Right cardiac atrium (tissue), 5 donors: ENCODE results near the gene FOXD2. TPM values are rescaled to one million over a fixed set of nuclear protein-coding genes. Genes with fewer than 3 reads are reported as not detected.

Experiments
- ATAC-seq, 2 donors: fragments of 200-7000 bp; cut with Tn5 transposase; one replicate each; pipeline versions ENCODE4 v1.8.0 to v1.9.1; 2020; ENCODE audit warnings: moderate library complexity in 2 of 2, mild to moderate bottlenecking in 1 of 2
- DNase-seq, 3 donors: peaks; one replicate each; pipeline ENCODE4 v3.0.0-alpha.2; 2020
- H3K27ac ChIP-seq: one replicate; pipeline ENCODE4 v1.5.1; 2013; ENCODE audit warnings: mild to moderate bottlenecking, low read length, control low read depth, moderate library complexity
- H3K27me3 ChIP-seq: one replicate; pipeline ENCODE4 v1.6.1; 2013; ENCODE audit not compliant: control insufficient read depth, insufficient read depth
- H3K4me1 ChIP-seq: one replicate; pipeline ENCODE4 v1.6.1; 2013; ENCODE audit warnings: low read length; ENCODE audit not compliant: control insufficient read depth, insufficient read depth
- H3K4me3 ChIP-seq: one replicate; pipeline ENCODE4 v1.5.1; 2013; ENCODE audit warnings: low read length, control low read depth
- H3K9me3 ChIP-seq: one replicate; pipeline ENCODE4 v1.6.1; 2013; ENCODE audit warnings: low read length; ENCODE audit not compliant: control insufficient read depth
- WGBS: extraction: QIAGEN DNeasy Blood & Tissue Kit; methylation state at CpG from one replicate; pipeline ENCODE4 v1.1.7; 2013; 5-methylcytosine and 5-hydroxymethylcytosine counted together
- intact Hi-C, 4 donors: fragments of 100-400 bp; cut with DNase I; formaldehyde crosslinking; loops; one replicate each; pipeline versions ENCODE4 v1.11.0 to v1.14.0; 2022 to 2023
- polyA plus RNA-seq: library from polyadenylated mRNA; stranded (reverse); fragments of 200-250 nt; gene quantifications from one replicate; pipeline ENCODE4 v1.2.3, GENCODE V29; 2013
- total RNA-seq, 4 donors: library from RNA; stranded (reverse); fragmentation: NEBNext Ultra II Directional; extraction: Animal tissue kit (Norgen Biotek cat#: 25700); gene quantifications; one replicate each; pipeline ENCODE4 v1.2.1, GENCODE V29; 2021
- donor health status: healthy with polysubstance abuse.
- donor health status: DM: no; HTN: yes; CAD: no.
- donor health status: DM: no; HTN: no; CAD: no.
- donor health status: DM: no; HTN: yes; CAD: no; lungs with severe emphysema.
- donor health status: DM: yes; HTN: yes; CAD: no.

FOXD2 gene
- total and polyA plus RNA-seq, 5 donors: 0.05 to 0.08 (median 0.06) TPM; not detected in 2

- Histone ChIP-seq H3K27me3 (no peaks in the 10 kb centered on the region), H3K9me3 (no peaks in the 10 kb centered on the region), H3K4me3 (no peak overlapping the region), H3K4me1 (peaks cover 2% of the 10 kb centered on the region), H3K27ac (no peak overlapping the region)
- DNase-seq (no peak), ATAC-seq (no peak)
- WGBS: 27% methylated on average over 39 of the region's 39 CpGs
- intact Hi-C loops: no loop called here
Measured at GRCh38 chr1:47417170-47418044, 20.4 kb upstream of the FOXD2 start.

- H3K27me3 ChIP-seq: no peaks in the 10 kb centered on the region
- intact Hi-C loops: no loop called here
- no peaks in the 10 kb centered on the region for H3K9me3 ChIP-seq
- DNase-seq (no peak), ATAC-seq (no peak)
- no peak overlapping the region for H3K27ac ChIP-seq
- H3K4me3 ChIP-seq: no peak overlapping the region
- peaks cover 2% of the 10 kb centered on the region for H3K4me1 ChIP-seq
- 75% methylated on average over 2 of the region's 2 CpGs for WGBS
Measured at GRCh38 chr1:47418122-47418521, 19.7 kb upstream of the FOXD2 start.

GRCh38 chr1:47418681-47419325, 19.0 kb upstream of the FOXD2 start:
- DNase-seq (no peak), ATAC-seq (no peak)
- Histone ChIP-seq H3K4me1 (peaks cover 2% of the 10 kb centered on the region), H3K9me3 (no peaks in the 10 kb centered on the region), H3K27me3 (no peaks in the 10 kb centered on the region), H3K4me3 (no peak overlapping the region), H3K27ac (no peak overlapping the region)
- 89% methylated on average over 6 of the region's 6 CpGs for WGBS
- intact Hi-C loops: no loop called here

GRCh38 chr1:47420547-47420946, 17.3 kb upstream of the FOXD2 start:
- ATAC-seq: no peak
- intact Hi-C loops: loop anchor here in 2 of 4 donors (10.0 kb wide), 1 partner anchor 236 kb away; no protein-coding TSS in a partner anchor

GRCh38 chr1:47423872-47424271, 14.0 kb upstream of the FOXD2 start:
- no peaks in the 10 kb centered on the region for H3K4me1 ChIP-seq
- H3K27ac ChIP-seq: no peak overlapping the region
- no peak overlapping the region for H3K4me3 ChIP-seq
- no peaks in the 10 kb centered on the region for H3K27me3 ChIP-seq
- ATAC-seq (no peak), DNase-seq (no peak)
- no peaks in the 10 kb centered on the region for H3K9me3 ChIP-seq
- intact Hi-C loops: loop anchor here in 2 of 4 donors (10.0 kb wide), 1 partner anchor 239 kb away; no protein-coding TSS in a partner anchor
- 27% methylated on average over 2 of the region's 2 CpGs for WGBS

More at GRCh38 chr1:47420547-47420946, 17.3 kb upstream of the FOXD2 start:
- Histone ChIP-seq H3K4me3 (no peak overlapping the region), H3K27me3 (no peaks in the 10 kb centered on the region), H3K9me3 (no peaks in the 10 kb centered on the region), H3K27ac (no peak overlapping the region), H3K4me1 (peaks cover 2% of the 10 kb centered on the region)
- 82% methylated on average over 4 of the region's 4 CpGs for WGBS
- no peak for DNase-seq

GRCh38 chr1:47424336-47424982, 13.4 kb upstream of the FOXD2 start:
- Histone ChIP-seq H3K27ac (no peak overlapping the region), H3K4me1 (no peaks in the 10 kb centered on the region), H3K4me3 (no peak overlapping the region), H3K9me3 (no peaks in the 10 kb centered on the region), H3K27me3 (no peaks in the 10 kb centered on the region)
- 6% methylated on average over 6 of the region's 6 CpGs for WGBS
- ATAC-seq (peak in 1 of 2 donors; percentile 23), DNase-seq (peak in 1 of 3 donors; percentile 16)
- intact Hi-C loops: loop anchor here in 2 of 4 donors (10.0 kb wide), 1 partner anchor 240 kb away; no protein-coding TSS in a partner anchor

- 79% methylated on average over 1 of the region's 1 CpG for whole genome bisulfite sequencing
Measured at GRCh38 chr1:47431534-47431933, 6.3 kb upstream of the FOXD2 start.

GRCh38 chr1:47432071-47433036, 5.5 kb upstream of the FOXD2 start:
- H3K9me3 ChIP-seq: no peaks in the 10 kb centered on the region
- no peaks in the 10 kb centered on the region for H3K27me3 ChIP-seq
- peak; percentile 82 to 87 (median 86) for DNase-seq
- 11% methylated on average over 32 of the region's 32 CpGs for WGBS
- H3K27ac ChIP-seq: no peak overlapping the region
- no peaks in the 10 kb centered on the region for H3K4me1 ChIP-seq
- no peak overlapping the region for H3K4me3 ChIP-seq
- intact Hi-C loops: loop anchor here in 3 of 4 donors (2.0 to 10.0 kb wide), 4 partner anchors 248 to 295 kb away; no protein-coding TSS in a partner anchor
- ATAC-seq: peak; percentile 80

More at GRCh38 chr1:47431534-47431933, 6.3 kb upstream of the FOXD2 start:
- H3K9me3 ChIP-seq: no peaks in the 10 kb centered on the region
- intact Hi-C loops: loop anchor here in 3 of 4 donors (5.0 to 10.0 kb wide), 3 partner anchors 247 to 296 kb away; no protein-coding TSS in a partner anchor
- DNase-seq (no peak), ATAC-seq (no peak)
- no peak overlapping the region for H3K4me3 ChIP-seq
- no peak overlapping the region for H3K27ac ChIP-seq
- H3K4me1 ChIP-seq: no peaks in the 10 kb centered on the region
- H3K27me3 ChIP-seq: no peaks in the 10 kb centered on the region

- ATAC-seq (no peak), DNase-seq (no peak)
- Histone ChIP-seq H3K4me1 (no peaks in the 10 kb centered on the region), H3K27me3 (no peaks in the 10 kb centered on the region), H3K27ac (no peak overlapping the region), H3K4me3 (no peak overlapping the region), H3K9me3 (no peaks in the 10 kb centered on the region)
- WGBS: 28% methylated on average over 17 of the region's 17 CpGs
- intact Hi-C loops: loop anchor here in 3 of 4 donors (2.0 to 10.0 kb wide), 4 partner anchors 248 to 294 kb away; no protein-coding TSS in a partner anchor
Measured at GRCh38 chr1:47433037-47433421, 4.8 kb upstream of the FOXD2 start.
